Loucy (cell line): ENCODE data around the gene ADCY2.

ENCODE experiments used
- EZH2phosphoT487 ChIP-seq: fragments of 200-600 bp; IDR thresholded peaks from 2 replicates; pipeline ENCODE4 v1.6.1; 2018; ENCODE audit warnings: antibody characterized with exemption, mild to moderate bottlenecking, moderate library complexity, borderline replicate concordance
- TF ChIP-seq, protein P1 (sequence below): fragments of 200-600 bp; sonication (generic); conservative IDR thresholded peaks from 2 replicates; pipeline ENCODE4 v1.5.1; 2014; ENCODE audit warnings: mild to moderate bottlenecking, antibody characterized with exemption, low read length

DNA sequence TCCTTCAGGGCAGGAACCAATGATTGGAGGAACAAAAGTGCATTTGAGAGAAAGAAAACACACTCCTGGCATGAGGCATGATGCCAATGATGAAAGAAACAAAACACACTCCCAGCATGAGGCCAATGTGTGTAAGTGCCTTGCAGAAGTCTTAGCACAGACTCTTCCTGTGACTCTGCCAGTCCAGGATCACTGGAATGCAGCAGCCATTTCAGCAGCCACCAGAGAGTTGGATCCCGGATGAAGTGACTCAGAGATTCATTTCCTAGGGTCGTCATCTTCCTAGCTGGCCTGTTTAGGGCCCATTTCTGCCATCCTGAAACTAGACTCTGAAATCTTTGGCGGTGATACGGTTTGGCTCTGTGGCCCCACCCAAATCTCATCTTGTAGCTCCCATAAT, 242.5 kb downstream of the ADCY2 start:
- TF ChIP-seq, protein P1, sequence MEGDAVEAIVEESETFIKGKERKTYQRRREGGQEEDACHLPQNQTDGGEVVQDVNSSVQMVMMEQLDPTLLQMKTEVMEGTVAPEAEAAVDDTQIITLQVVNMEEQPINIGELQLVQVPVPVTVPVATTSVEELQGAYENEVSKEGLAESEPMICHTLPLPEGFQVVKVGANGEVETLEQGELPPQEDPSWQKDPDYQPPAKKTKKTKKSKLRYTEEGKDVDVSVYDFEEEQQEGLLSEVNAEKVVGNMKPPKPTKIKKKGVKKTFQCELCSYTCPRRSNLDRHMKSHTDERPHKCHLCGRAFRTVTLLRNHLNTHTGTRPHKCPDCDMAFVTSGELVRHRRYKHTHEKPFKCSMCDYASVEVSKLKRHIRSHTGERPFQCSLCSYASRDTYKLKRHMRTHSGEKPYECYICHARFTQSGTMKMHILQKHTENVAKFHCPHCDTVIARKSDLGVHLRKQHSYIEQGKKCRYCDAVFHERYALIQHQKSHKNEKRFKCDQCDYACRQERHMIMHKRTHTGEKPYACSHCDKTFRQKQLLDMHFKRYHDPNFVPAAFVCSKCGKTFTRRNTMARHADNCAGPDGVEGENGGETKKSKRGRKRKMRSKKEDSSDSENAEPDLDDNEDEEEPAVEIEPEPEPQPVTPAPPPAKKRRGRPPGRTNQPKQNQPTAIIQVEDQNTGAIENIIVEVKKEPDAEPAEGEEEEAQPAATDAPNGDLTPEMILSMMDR: no peak
- no peak for TF ChIP-seq EZH2phosphoT487
